Endodermal cell (in vitro differentiated cells): ENCODE measurements around the gene SDK2. TPM values are rescaled to one million over a fixed set of nuclear protein-coding genes. Genes with fewer than 3 reads are reported as not detected.
A peak's percentile ranks its signal among the peaks of the same experiment; 100 is the strongest.

Experiments used
- DNase-seq: peaks from one replicate; pipeline ENCODE4 v3.0.0-alpha.2; 2017
- H3K27ac ChIP-seq: 2 replicates; pipeline ENCODE4 v1.5.1; 2013; ENCODE audit warnings: mild to moderate bottlenecking, low read depth, low read length, moderate library complexity
- H3K27me3 ChIP-seq: 2 replicates; pipeline ENCODE4 v1.6.1; 2013; ENCODE audit warnings: mild to moderate bottlenecking, low read length, moderate library complexity; ENCODE audit not compliant: insufficient read depth, control insufficient read depth, poor library complexity, severe bottlenecking
- H3K36me3 ChIP-seq: 2 replicates; pipeline ENCODE4 v1.7.0; 2013; ENCODE audit warnings: mild to moderate bottlenecking, low read length, moderate library complexity; ENCODE audit not compliant: control insufficient read depth, insufficient read depth
- H3K4me1 ChIP-seq: one replicate; pipeline ENCODE4 v1.7.0; 2013; ENCODE audit warnings: low read length; ENCODE audit not compliant: control insufficient read depth, insufficient read depth
- H3K4me3 ChIP-seq: 2 replicates; pipeline ENCODE4 v1.5.1; 2013; ENCODE audit warnings: mild to moderate bottlenecking, low read length, moderate library complexity
- H3K9ac ChIP-seq: 2 replicates; pipeline ENCODE4 v1.6.1; 2013; ENCODE audit warnings: mild to moderate bottlenecking, low read length, moderate library complexity; ENCODE audit not compliant: poor library complexity, severe bottlenecking; ENCODE audit errors: extremely low read depth
- H3K9me3 ChIP-seq: 2 replicates; pipeline ENCODE4 v1.6.1; 2013; ENCODE audit warnings: mild to moderate bottlenecking, low read length, moderate library complexity; ENCODE audit not compliant: control insufficient read depth
- H3K27ac Mint-ChIP-seq: 2 replicates; pipeline ENCODE4 v1.8.0; 2020; ENCODE audit warnings: mixed read lengths
- H3K27me3 Mint-ChIP-seq: 2 replicates; pipeline ENCODE4 v1.8.0; 2021; ENCODE audit warnings: mild to moderate bottlenecking, mixed read lengths; ENCODE audit not compliant: insufficient read depth
- H3K36me3 Mint-ChIP-seq: 2 replicates; pipeline ENCODE4 v1.8.0; 2020; ENCODE audit warnings: low read depth, mixed read lengths
- H3K4me1 Mint-ChIP-seq: 2 replicates; pipeline ENCODE4 v1.8.0; 2020; ENCODE audit warnings: mixed read lengths
- H3K4me3 Mint-ChIP-seq: 2 replicates; pipeline ENCODE4 v1.8.0; 2020; ENCODE audit warnings: mild to moderate bottlenecking, moderate library complexity, mixed read lengths
- H3K9me3 Mint-ChIP-seq: 2 replicates; pipeline ENCODE4 v1.8.0; 2020; ENCODE audit warnings: mild to moderate bottlenecking, mixed read lengths
- CTCF ChIP-seq: fragments of 200-600 bp; sonication (generic); conservative IDR thresholded peaks from 2 replicates; pipeline ENCODE4 v1.5.0; 2021; ENCODE audit warnings: antibody characterized with exemption, mild to moderate bottlenecking
- WGBS, 2 experiments: methylation state at CpG; one replicate each; pipeline versions ENCODE4 v1.1.5 to v1.1.7; 2013; ENCODE audit warnings: missing lambda C conversion rate in 2 of 2, mixed read lengths in 1 of 2; ENCODE audit not compliant: insufficient coverage in 1 of 2, insufficient read length in 1 of 2; 5-methylcytosine and 5-hydroxymethylcytosine counted together
- total RNA-seq, 2 donors: library from RNA; stranded (reverse); fragmentation: NEBNext Ultra II Directional in 1 of 2; extraction: Animal tissue kit (Norgen Biotek cat#: 25700) in 1 of 2; gene quantifications; 2 replicates in 1 of 2; 3 replicates in 1 of 2; pipeline ENCODE4 v1.2.1, GENCODE V29; 2021

Gene SDK2
- total RNA-seq, 2 donors from 2014 or later, result 5.9 to 7.0 TPM

GRCh38 chr17:73411313-73411747, 232.9 kb downstream of the SDK2 start:
- Mint-ChIP-seq H3K36me3 (peaks cover 29% of the 10 kb centered on the region), H3K9me3 (peaks cover 9% of the 10 kb centered on the region), H3K27ac (no peak overlapping the region), H3K4me1 (no peaks in the 10 kb centered on the region), H3K27me3 (no peaks in the 10 kb centered on the region), H3K4me3 (no peak overlapping the region)
- no peak for DNase-seq
- H3K9me3 ChIP-seq, result no peaks in the 10 kb centered on the region
- no peaks in the 10 kb centered on the region for H3K36me3 ChIP-seq
- H3K9ac ChIP-seq, result no peak overlapping the region
- no peaks in the 10 kb centered on the region for H3K27me3 ChIP-seq
- peak overlapping the region; percentile 76 for H3K27ac ChIP-seq
- no peaks in the 10 kb centered on the region for H3K4me1 ChIP-seq
- TF ChIP-seq CTCF, result no peak
- WGBS, 2 experiments, result 90 to 91% methylated on average over 8 to 13 of the region's 13 CpGs
- H3K4me3 ChIP-seq, result no peak overlapping the region

- Histone ChIP-seq H3K27ac (peak overlapping the region; percentile 76), H3K4me1 (no peaks in the 10 kb centered on the region), H3K4me3 (no peak overlapping the region), H3K9me3 (no peaks in the 10 kb centered on the region), H3K36me3 (no peaks in the 10 kb centered on the region), H3K9ac (no peak overlapping the region), H3K27me3 (no peaks in the 10 kb centered on the region)
- no peak overlapping the region for H3K4me3 Mint-ChIP-seq
- H3K9me3 Mint-ChIP-seq, result peaks cover 9% of the 10 kb centered on the region
- H3K27me3 Mint-ChIP-seq, result no peaks in the 10 kb centered on the region
- no peaks in the 10 kb centered on the region for H3K4me1 Mint-ChIP-seq
- WGBS, 2 experiments, result 49 to 63% methylated on average over 10 to 11 of the region's 11 CpGs
- peaks cover 29% of the 10 kb centered on the region for H3K36me3 Mint-ChIP-seq
- DNase-seq, result no peak
- no peak for TF ChIP-seq CTCF
- peak overlapping the region; percentile 75 for H3K27ac Mint-ChIP-seq
Measured at GRCh38 chr17:73410586-73411312, 233.5 kb downstream of the SDK2 start.

GRCh38 chr17:73404246-73404645, 240.0 kb downstream of the SDK2 start:
- H3K4me1 ChIP-seq, result no peaks in the 10 kb centered on the region
- no peaks in the 10 kb centered on the region for H3K27me3 Mint-ChIP-seq
- H3K4me3 Mint-ChIP-seq, result no peak overlapping the region
- no peak overlapping the region for H3K27ac ChIP-seq
- H3K27ac Mint-ChIP-seq, result no peak overlapping the region
- H3K9me3 ChIP-seq, result no peaks in the 10 kb centered on the region
- peaks cover 4% of the 10 kb centered on the region for H3K36me3 Mint-ChIP-seq
- WGBS, 2 experiments, result 86 to 88% methylated on average over 3 to 4 of the region's 4 CpGs
- no peak overlapping the region for H3K9ac ChIP-seq
- TF ChIP-seq CTCF, result no peak
- no peaks in the 10 kb centered on the region for H3K9me3 Mint-ChIP-seq
- no peak for DNase-seq
- H3K4me1 Mint-ChIP-seq, result no peaks in the 10 kb centered on the region
- no peaks in the 10 kb centered on the region for H3K27me3 ChIP-seq
- no peaks in the 10 kb centered on the region for H3K36me3 ChIP-seq
- no peak overlapping the region for H3K4me3 ChIP-seq
